ENCODE data around the gene SHISA7.

Gene SHISA7

GRCh38 chr19:55461259-55461973, 18.3 kb upstream of the SHISA7 start, which contains the start of gene ISOC2:
Gene ISOC2 (minus strand): TSS chr19:55461642. CDS start chr19:55456486, 5,156 bp downstream.
- TF ChIP-seq, protein P1, sequence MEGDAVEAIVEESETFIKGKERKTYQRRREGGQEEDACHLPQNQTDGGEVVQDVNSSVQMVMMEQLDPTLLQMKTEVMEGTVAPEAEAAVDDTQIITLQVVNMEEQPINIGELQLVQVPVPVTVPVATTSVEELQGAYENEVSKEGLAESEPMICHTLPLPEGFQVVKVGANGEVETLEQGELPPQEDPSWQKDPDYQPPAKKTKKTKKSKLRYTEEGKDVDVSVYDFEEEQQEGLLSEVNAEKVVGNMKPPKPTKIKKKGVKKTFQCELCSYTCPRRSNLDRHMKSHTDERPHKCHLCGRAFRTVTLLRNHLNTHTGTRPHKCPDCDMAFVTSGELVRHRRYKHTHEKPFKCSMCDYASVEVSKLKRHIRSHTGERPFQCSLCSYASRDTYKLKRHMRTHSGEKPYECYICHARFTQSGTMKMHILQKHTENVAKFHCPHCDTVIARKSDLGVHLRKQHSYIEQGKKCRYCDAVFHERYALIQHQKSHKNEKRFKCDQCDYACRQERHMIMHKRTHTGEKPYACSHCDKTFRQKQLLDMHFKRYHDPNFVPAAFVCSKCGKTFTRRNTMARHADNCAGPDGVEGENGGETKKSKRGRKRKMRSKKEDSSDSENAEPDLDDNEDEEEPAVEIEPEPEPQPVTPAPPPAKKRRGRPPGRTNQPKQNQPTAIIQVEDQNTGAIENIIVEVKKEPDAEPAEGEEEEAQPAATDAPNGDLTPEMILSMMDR (IDR thresholded peaks at IDR 0.05; ENCODE audit: borderline replicate concordance, insufficient read depth, low read depth, low read length): no peak

GRCh38 chr19:55460670-55461258, 17.7 kb upstream of the SHISA7 start:
- peak overlapping the region; percentile 87 for H3K4me3 ChIP-seq (ENCODE audit: low read depth, low read length)
- TF ChIP-seq, protein P1 (IDR thresholded peaks at IDR 0.05; ENCODE audit: borderline replicate concordance, insufficient read depth, low read depth, low read length): no peak

More at GRCh38 chr19:55461259-55461973, 18.3 kb upstream of the SHISA7 start, which contains the start of gene ISOC2:
- H3K4me3 ChIP-seq (ENCODE audit: low read depth, low read length): peak within 1 kb of the TSS; percentile 87

DNA sequence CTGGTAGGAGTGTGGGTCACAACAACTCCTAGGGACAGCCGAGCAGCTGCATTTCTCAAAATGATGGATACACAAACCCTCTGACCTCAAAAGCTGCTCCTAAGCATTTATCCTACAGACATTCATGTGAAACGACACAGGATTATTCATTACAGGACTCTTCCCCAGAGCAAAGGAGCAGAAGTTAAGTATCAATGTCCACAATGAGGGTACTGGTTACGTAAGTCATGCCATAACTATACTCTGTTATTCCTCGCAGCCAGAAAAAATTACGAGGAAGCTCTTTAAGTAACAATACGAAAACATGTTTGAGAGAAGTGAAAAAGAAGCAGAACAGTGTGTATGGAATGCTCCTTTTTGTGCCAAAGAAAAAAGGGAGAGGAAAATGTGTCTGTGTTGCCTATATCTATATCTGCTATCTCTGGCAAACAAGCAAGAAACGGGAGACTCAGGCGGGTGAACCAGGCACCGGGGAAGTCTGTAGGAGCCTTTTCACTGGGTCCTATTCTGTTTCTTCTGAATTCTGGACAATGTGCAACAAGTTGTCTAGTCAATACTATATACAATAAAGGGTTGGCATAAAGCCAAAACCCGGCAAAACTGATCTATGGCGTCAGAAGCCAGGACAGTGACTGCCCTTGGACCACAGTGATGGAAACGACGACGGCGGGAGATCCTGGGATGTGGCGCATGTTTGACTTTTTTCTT, 17.0 kb upstream of the SHISA7 start:
- H3K4me3 ChIP-seq (ENCODE audit: low read depth, low read length): no peak overlapping the region
- TF ChIP-seq, protein P1 (IDR thresholded peaks at IDR 0.05; ENCODE audit: borderline replicate concordance, insufficient read depth, low read depth, low read length): no peak

DNA sequence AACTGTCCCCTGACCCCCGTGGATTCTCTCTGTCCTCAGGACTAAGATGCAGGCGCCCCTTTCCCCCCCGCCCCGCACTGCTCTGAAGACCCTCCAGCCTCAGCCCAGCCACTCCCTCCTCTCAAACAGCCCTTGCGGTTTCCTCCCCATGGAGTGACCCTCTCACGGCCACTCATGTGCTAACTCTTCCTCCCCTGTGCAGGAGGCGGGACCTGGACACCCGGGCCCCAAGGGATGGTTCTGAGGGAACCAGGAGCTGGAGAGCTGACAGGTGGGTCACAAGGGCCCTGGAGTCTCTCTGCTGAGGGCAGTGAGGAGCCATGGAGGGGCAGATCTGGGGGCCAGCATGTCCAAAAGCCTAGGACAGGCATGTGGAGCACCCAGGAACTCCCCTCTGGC, 16.4 kb upstream of the SHISA7 start:
- TF ChIP-seq, protein P1 (IDR thresholded peaks at IDR 0.05; ENCODE audit: borderline replicate concordance, insufficient read depth, low read depth, low read length): no peak
- no peak overlapping the region for H3K4me3 ChIP-seq (ENCODE audit: low read depth, low read length)

GRCh38 chr19:55457683-55458457, 14.8 kb upstream of the SHISA7 start:
- H3K4me3 ChIP-seq (ENCODE audit: low read depth, low read length): no peak overlapping the region
- TF ChIP-seq, protein P1 (IDR thresholded peaks at IDR 0.05; ENCODE audit: borderline replicate concordance, insufficient read depth, low read depth, low read length): no peak

- H3K4me3 ChIP-seq (ENCODE audit: low read depth, low read length): no peak overlapping the region
- TF ChIP-seq, protein P1 (IDR thresholded peaks at IDR 0.05; ENCODE audit: borderline replicate concordance, insufficient read depth, low read depth, low read length): no peak
Observed at GRCh38 chr19:55456347-55456746, 13.2 kb upstream of the SHISA7 start.

Data from GM12875 (cell line).